SJCRH30 (cell line): Measurements from ENCODE around the gene CTNNA1. TPM values are rescaled to one million over a fixed set of nuclear protein-coding genes. Genes with fewer than 3 reads are reported as not detected.
"Not testable (repeated sequence)": the region's sequence is repeated elsewhere in the genome, so short reads cannot be mapped to it uniquely, and the experiment has no call there.

Experiments used
- DNase-seq, 2 experiments: peaks; one replicate each; pipeline ENCODE4 v3.0.0-alpha.2; 2015 to 2020
- H3K27ac ChIP-seq: fragments of 250-450 bp; sonication (Bioruptor Pico); 2 replicates; pipeline ENCODE4 v1.5.1; 2020; ENCODE audit warnings: mild to moderate bottlenecking, moderate library complexity
- H3K27me3 ChIP-seq: fragments of 250-450 bp; sonication (Bioruptor Pico); 2 replicates; pipeline ENCODE4 v1.5.1; 2020; ENCODE audit warnings: mild to moderate bottlenecking, moderate library complexity
- H3K36me3 ChIP-seq: fragments of 250-450 bp; sonication (Bioruptor Pico); 2 replicates; pipeline ENCODE4 v1.5.1; 2020; ENCODE audit warnings: mild to moderate bottlenecking, moderate library complexity
- H3K4me1 ChIP-seq: fragments of 250-450 bp; sonication (Bioruptor Pico); 2 replicates; pipeline ENCODE4 v1.5.1; 2020; ENCODE audit warnings: mild to moderate bottlenecking, moderate library complexity
- H3K4me3 ChIP-seq: fragments of 250-450 bp; sonication (Bioruptor Pico); 2 replicates; pipeline ENCODE4 v1.5.1; 2020; ENCODE audit warnings: mild to moderate bottlenecking, moderate library complexity
- H3K9me3 ChIP-seq: fragments of 250-450 bp; sonication (Bioruptor Pico); replicated peaks from 2 replicates; pipeline ENCODE4 v1.5.1; 2020; ENCODE audit warnings: mild to moderate bottlenecking, moderate library complexity
- total RNA-seq: library from RNA; depleted of rRNA; stranded (reverse); fragments of >200 nt; shearing (Covaris generic); gene quantifications from 2 replicates; pipeline ENCODE4 v1.2.3, GENCODE V29; 2014

Gene CTNNA1
- total RNA-seq, 1 experiment from 2014 or later: 153 TPM

- H3K4me1 ChIP-seq: no peaks in the 10 kb centered on the region
- H3K27ac ChIP-seq: no peak overlapping the region
- H3K27me3 ChIP-seq: no peaks in the 10 kb centered on the region
- no peaks in the 10 kb centered on the region for H3K36me3 ChIP-seq
- H3K9me3 ChIP-seq: no peaks in the 10 kb centered on the region
- H3K4me3 ChIP-seq: no peak overlapping the region
- no peak for DNase-seq
Observed at GRCh38 chr5:138738399-138738798, 14.8 kb upstream of the CTNNA1 start.

- H3K27ac ChIP-seq: no peak overlapping the region
- DNase-seq: no peak
- H3K4me3 ChIP-seq: no peak overlapping the region
- H3K9me3 ChIP-seq: no peaks in the 10 kb centered on the region
- no peaks in the 10 kb centered on the region for H3K36me3 ChIP-seq
- H3K4me1 ChIP-seq: no peaks in the 10 kb centered on the region
- H3K27me3 ChIP-seq: no peaks in the 10 kb centered on the region
Observed at GRCh38 chr5:138739938-138740337, 13.3 kb upstream of the CTNNA1 start.

GRCh38 chr5:138743484-138743883, 9.7 kb upstream of the CTNNA1 start:
- no peaks in the 10 kb centered on the region for H3K9me3 ChIP-seq
- DNase-seq: no peak
- H3K4me1 ChIP-seq: no peaks in the 10 kb centered on the region
- H3K4me3 ChIP-seq: no peak overlapping the region
- H3K27me3 ChIP-seq: no peaks in the 10 kb centered on the region
- no peaks in the 10 kb centered on the region for H3K36me3 ChIP-seq
- no peak overlapping the region for H3K27ac ChIP-seq

- no peak overlapping the region for H3K4me3 ChIP-seq
- no peaks in the 10 kb centered on the region for H3K9me3 ChIP-seq
- no peaks in the 10 kb centered on the region for H3K4me1 ChIP-seq
- no peak overlapping the region for H3K27ac ChIP-seq
- H3K36me3 ChIP-seq: no peaks in the 10 kb centered on the region
- no peaks in the 10 kb centered on the region for H3K27me3 ChIP-seq
- DNase-seq: no peak
Observed at GRCh38 chr5:138745268-138745667, 8.0 kb upstream of the CTNNA1 start.

GRCh38 chr5:138748630-138749081, 4.6 kb upstream of the CTNNA1 start:
- no peak for DNase-seq
- Histone ChIP-seq H3K27me3 (no peaks in the 10 kb centered on the region), H3K9me3 (no peaks in the 10 kb centered on the region), H3K27ac (no peak overlapping the region), H3K4me1 (peaks cover 3% of the 10 kb centered on the region; the same call in 1 of the 2 replicates), H3K36me3 (no peaks in the 10 kb centered on the region), H3K4me3 (no peak overlapping the region)

GRCh38 chr5:138751344-138751743, 1.9 kb upstream of the CTNNA1 start:
- H3K4me1 ChIP-seq, H3K27me3 ChIP-seq, H3K36me3 ChIP-seq, DNase-seq, H3K4me3 ChIP-seq, H3K9me3 ChIP-seq, H3K27ac ChIP-seq: not testable (repeated sequence)

- H3K27me3 ChIP-seq: no peaks in the 10 kb centered on the region
- peak overlapping the region; percentile 97 for H3K4me3 ChIP-seq
- peaks cover 3% of the 10 kb centered on the region; the same call in 1 of the 2 replicates for H3K4me1 ChIP-seq
- DNase-seq: peak; percentile 35 to 62
- no peaks in the 10 kb centered on the region for H3K9me3 ChIP-seq
- H3K36me3 ChIP-seq: no peaks in the 10 kb centered on the region; the same call in 1 of the 2 replicates
- peak overlapping the region; percentile 71 for H3K27ac ChIP-seq
Observed at GRCh38 chr5:138752341-138752950, 779 bp upstream of the CTNNA1 start.

- H3K27me3 ChIP-seq: no peaks in the 10 kb centered on the region
- H3K4me3 ChIP-seq: peak overlapping the region; percentile 97
- no peaks in the 10 kb centered on the region; the same call in 1 of the 2 replicates for H3K36me3 ChIP-seq
- peak; percentile 85 to 87 for DNase-seq
- H3K4me1 ChIP-seq: peaks cover 3% of the 10 kb centered on the region; the same call in 1 of the 2 replicates
- no peaks in the 10 kb centered on the region for H3K9me3 ChIP-seq
- peak overlapping the region; percentile 71 for H3K27ac ChIP-seq
Observed at GRCh38 chr5:138753794-138754698, 821 bp downstream of the CTNNA1 start.

- Histone ChIP-seq H3K27ac (no peak overlapping the region; the same call in 1 of the 2 replicates), H3K9me3 (no peaks in the 10 kb centered on the region), H3K4me1 (peaks cover 3% of the 10 kb centered on the region; the same call in 1 of the 2 replicates), H3K4me3 (peak overlapping the region; percentile 97), H3K36me3 (no peaks in the 10 kb centered on the region; the same call in 1 of the 2 replicates), H3K27me3 (no peaks in the 10 kb centered on the region)
- DNase-seq: no peak
Observed at GRCh38 chr5:138754699-138755057, 1.5 kb downstream of the CTNNA1 start.

- Histone ChIP-seq H3K27me3 (no peaks in the 10 kb centered on the region), H3K4me1 (peaks cover 3% of the 10 kb centered on the region; the same call in 1 of the 2 replicates), H3K4me3 (no peak overlapping the region; the same call in 1 of the 2 replicates), H3K36me3 (no peaks in the 10 kb centered on the region; the same call in 1 of the 2 replicates), H3K27ac (no peak overlapping the region), H3K9me3 (no peaks in the 10 kb centered on the region)
- DNase-seq: no peak
Observed at GRCh38 chr5:138755084-138755748, 2.0 kb downstream of the CTNNA1 start.

GRCh38 chr5:138757061-138757776, 4.0 kb downstream of the CTNNA1 start:
- no peak for DNase-seq
- H3K4me1 ChIP-seq: peaks cover 7% of the 10 kb centered on the region; the same call in 1 of the 2 replicates
- no peaks in the 10 kb centered on the region for H3K27me3 ChIP-seq
- H3K4me3 ChIP-seq: no peak overlapping the region
- peaks cover 4% of the 10 kb centered on the region for H3K36me3 ChIP-seq
- no peak overlapping the region for H3K27ac ChIP-seq
- no peaks in the 10 kb centered on the region for H3K9me3 ChIP-seq

GRCh38 chr5:138760448-138761110, 7.4 kb downstream of the CTNNA1 start:
- H3K9me3 ChIP-seq: no peaks in the 10 kb centered on the region
- H3K27ac ChIP-seq: no peak overlapping the region
- no peaks in the 10 kb centered on the region for H3K27me3 ChIP-seq
- peaks cover 4% of the 10 kb centered on the region for H3K36me3 ChIP-seq
- H3K4me3 ChIP-seq: no peak overlapping the region
- H3K4me1 ChIP-seq: 0 out of 2 replicates have a peak, but pooled peaks cover 4% of the 10 kb centered on the region
- DNase-seq: no peak

GRCh38 chr5:138761115-138761514, 7.9 kb downstream of the CTNNA1 start:
- not testable (repeated sequence) for DNase-seq, H3K4me1 ChIP-seq, H3K4me3 ChIP-seq, H3K27ac ChIP-seq, H3K9me3 ChIP-seq, H3K36me3 ChIP-seq, H3K27me3 ChIP-seq

- not testable (repeated sequence) for H3K4me1 ChIP-seq, H3K9me3 ChIP-seq, H3K27ac ChIP-seq, H3K27me3 ChIP-seq, H3K4me3 ChIP-seq, DNase-seq, H3K36me3 ChIP-seq
Observed at GRCh38 chr5:138761670-138762069, 8.4 kb downstream of the CTNNA1 start.
